Fibroblast of mammary gland (primary cell): Measurements from ENCODE around the gene HS6ST3.

Source experiments
- DNase-seq: peaks from one replicate; pipeline ENCODE4 v3.0.0-alpha.2; 2010; ENCODE audit warnings: low read depth
- H3K4me3 ChIP-seq: 2 replicates; pipeline ENCODE4 v1.5.1; 2011; ENCODE audit warnings: low read depth, mild to moderate bottlenecking, low read length, moderate library complexity; ENCODE audit not compliant: control insufficient read depth
- TF ChIP-seq, protein P1 (sequence below): conservative IDR thresholded peaks from 2 replicates; pipeline ENCODE4 v1.5.1; 2011; ENCODE audit warnings: low read depth, low read length, inconsistent platforms; ENCODE audit not compliant: control insufficient read depth, insufficient read depth

Gene HS6ST3

DNA sequence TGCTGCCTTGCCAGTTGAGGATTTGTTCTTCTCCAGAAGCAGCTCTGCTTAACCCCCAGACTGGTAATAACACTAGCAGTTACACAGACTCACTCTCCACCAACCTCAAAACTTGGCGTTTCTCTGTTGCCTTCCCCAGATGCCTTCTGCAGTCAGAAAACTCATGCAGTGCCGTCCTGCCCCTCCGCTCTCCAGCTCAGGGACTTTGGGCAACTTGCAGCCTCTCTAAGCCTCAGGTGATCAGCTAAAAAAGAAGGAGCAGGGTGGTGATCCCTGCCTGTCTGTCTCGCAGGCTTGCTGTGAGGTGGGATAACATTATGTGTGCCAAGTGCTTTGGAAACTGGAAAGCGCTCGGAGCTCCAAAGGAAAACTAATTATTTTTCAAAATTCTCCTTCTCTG lies 391.6 kb downstream of the HS6ST3 start:
- H3K4me3 ChIP-seq: no peak overlapping the region
- no peak for DNase-seq
- TF ChIP-seq, protein P1, sequence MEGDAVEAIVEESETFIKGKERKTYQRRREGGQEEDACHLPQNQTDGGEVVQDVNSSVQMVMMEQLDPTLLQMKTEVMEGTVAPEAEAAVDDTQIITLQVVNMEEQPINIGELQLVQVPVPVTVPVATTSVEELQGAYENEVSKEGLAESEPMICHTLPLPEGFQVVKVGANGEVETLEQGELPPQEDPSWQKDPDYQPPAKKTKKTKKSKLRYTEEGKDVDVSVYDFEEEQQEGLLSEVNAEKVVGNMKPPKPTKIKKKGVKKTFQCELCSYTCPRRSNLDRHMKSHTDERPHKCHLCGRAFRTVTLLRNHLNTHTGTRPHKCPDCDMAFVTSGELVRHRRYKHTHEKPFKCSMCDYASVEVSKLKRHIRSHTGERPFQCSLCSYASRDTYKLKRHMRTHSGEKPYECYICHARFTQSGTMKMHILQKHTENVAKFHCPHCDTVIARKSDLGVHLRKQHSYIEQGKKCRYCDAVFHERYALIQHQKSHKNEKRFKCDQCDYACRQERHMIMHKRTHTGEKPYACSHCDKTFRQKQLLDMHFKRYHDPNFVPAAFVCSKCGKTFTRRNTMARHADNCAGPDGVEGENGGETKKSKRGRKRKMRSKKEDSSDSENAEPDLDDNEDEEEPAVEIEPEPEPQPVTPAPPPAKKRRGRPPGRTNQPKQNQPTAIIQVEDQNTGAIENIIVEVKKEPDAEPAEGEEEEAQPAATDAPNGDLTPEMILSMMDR: no peak

GRCh38 chr13:96490496-96490989 lies 400.6 kb downstream of the HS6ST3 start:
- DNase-seq: no peak
- TF ChIP-seq, protein P1: no peak
- no peak overlapping the region for H3K4me3 ChIP-seq

DNA sequence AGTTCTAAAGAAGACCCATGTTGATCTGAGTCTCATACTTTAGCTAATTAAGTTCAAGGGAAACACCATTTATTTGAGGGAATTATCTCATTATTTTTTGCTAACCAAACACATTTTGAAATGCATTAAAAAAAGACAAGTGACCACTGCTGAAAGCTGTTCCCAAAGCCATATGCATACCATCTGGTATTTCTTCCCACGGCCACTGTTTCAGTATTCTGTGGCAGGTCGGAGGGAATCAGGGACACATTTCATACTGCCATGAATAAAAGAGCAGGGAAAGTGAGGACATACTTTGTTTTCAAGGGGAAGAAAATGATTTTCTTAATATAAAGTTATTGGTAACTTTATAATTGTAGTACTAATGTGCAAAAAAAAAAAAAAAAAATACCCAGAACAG lies 401.2 kb downstream of the HS6ST3 start:
- DNase-seq: no peak
- no peak overlapping the region for H3K4me3 ChIP-seq
- TF ChIP-seq, protein P1: no peak

DNA sequence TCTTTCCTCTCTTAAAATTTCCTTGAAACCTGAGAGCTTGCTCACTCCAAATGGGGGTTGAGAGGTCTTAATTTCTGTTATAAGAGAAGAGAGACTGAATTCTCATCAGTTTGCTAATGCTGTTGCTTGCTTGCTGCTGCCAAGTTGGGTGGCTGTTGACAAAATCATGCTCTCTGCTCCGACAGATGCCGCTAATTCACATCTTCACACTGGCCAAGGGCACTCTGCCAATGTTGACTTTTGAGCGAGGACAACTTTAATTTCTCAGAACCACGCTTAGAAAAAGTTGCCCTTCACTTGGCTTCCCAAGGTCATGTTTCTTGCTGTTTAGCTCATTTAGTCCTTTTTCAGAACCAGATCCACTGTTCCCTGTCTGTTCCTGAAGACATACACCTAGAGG lies 402.9 kb downstream of the HS6ST3 start:
- H3K4me3 ChIP-seq: no peak overlapping the region
- no peak for DNase-seq
- TF ChIP-seq, protein P1: no peak

DNA sequence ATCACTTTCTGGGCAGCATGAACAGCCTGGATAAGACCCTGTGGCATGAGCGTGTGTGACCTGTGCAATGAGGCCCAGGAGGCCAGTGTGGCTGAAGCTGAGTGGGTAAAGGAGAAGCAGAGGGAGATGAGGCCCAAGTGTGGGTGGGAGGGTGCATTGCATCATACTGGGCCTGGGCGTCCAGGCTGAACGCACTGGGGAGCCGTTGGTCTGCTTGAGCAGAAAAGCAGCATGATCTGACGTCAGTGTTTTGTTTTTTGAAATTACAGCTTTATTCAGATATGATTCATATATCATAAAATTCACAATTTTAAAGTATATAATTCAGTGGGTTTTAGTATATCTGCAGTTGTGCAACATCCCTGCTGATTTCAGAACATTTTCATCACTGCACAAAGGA lies 409.7 kb downstream of the HS6ST3 start:
- TF ChIP-seq, protein P1: no peak
- H3K4me3 ChIP-seq: no peak overlapping the region
- DNase-seq: peak; percentile 21

DNA sequence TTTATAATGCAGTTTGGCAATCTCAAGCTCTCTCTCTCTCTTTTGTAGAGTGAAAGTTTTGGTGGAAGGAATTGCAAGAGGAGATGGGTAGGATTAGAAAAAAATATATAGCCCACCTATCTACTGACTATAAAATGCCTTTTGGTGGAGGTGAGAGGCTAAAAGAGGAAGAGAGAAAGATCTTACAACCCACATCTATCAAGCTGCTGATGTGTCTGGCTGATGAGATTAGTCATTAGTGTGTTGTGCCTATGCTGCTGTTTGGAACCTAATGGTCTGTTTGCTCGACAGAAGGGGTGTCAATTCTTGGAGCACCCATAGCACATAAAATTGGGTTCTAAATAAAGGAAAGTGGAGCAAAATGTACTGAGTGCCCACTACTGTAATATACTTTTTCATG lies 411.0 kb downstream of the HS6ST3 start:
- H3K4me3 ChIP-seq: no peak overlapping the region
- TF ChIP-seq, protein P1: no peak
- no peak for DNase-seq

GRCh38 chr13:96503481-96503880 lies 413.6 kb downstream of the HS6ST3 start:
- DNase-seq: no peak
- no peak overlapping the region for H3K4me3 ChIP-seq
- TF ChIP-seq, protein P1: no peak
